Stimulated activated CD4-positive, alpha-beta T cell treated with anti-CD3 and anti-CD28 coated beads, TNF-alpha, amount 100 ng/mL, for 24 hours (primary cell): ENCODE results near the gene POLR2F.

Experiments used
- DNase-seq, 3 experiments: peaks; one replicate each; pipeline ENCODE4 v3.0.0-alpha.2; 2020; ENCODE audit warnings: low read depth in 3 of 3

Gene POLR2F

GRCh38 chr22:38006906-38007305 is 53.4 kb downstream of the POLR2F start:
- no peak for DNase-seq

DNA sequence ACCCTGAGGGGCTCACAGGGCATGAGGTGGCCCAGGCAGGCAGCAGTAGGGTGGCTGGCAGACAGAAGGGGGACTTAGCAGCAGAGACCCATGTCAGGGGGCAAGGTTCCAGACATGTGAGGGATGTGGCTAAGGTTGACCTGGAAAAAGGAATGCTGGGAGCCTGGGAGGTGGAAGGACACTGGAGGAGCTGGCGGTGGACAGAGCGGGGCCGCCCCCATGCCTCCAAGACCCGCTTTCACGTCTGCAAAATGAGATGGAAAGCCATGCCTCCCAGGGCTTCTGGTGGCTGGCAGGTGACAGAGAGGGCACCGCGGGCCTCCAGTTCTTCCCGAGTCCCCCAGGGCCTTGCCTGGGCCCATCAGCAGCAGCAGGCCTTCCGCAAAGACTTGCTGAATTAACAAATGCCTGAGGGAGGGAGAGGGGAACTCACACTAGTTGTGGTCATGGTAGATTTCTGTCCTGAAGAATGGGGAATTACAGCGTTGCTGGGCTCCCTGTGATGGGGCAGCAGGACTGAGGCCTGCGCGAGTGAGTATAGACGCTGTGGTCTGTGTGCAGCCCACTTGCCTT is 53.9 kb downstream of the POLR2F start:
- DNase-seq = no peak

- DNase-seq = no peak
Measured at GRCh38 chr22:38009000-38009806, 55.7 kb downstream of the POLR2F start.

DNA sequence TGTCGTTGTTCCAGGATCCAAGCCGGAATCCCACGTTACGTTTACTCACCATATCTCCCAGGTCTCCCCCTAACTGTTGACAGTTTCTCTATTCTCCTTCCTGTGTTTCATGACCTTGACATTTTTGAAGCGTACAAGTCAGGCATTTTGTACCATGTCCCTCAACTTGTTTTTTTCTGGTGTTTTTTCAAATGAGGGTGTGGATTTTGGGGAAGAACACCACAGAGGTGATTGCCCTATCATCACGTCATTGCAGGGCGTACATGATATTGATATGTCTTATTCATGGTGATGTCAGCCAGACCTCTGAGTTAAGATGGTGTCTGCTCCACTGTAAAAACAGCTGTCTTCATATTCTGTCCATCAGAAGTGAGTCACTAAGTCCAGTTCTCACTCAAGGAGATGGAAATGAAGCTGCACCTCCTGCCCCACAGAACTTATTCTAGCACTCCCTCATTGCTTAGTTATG is 59.1 kb downstream of the POLR2F start:
- no peak for DNase-seq

DNA sequence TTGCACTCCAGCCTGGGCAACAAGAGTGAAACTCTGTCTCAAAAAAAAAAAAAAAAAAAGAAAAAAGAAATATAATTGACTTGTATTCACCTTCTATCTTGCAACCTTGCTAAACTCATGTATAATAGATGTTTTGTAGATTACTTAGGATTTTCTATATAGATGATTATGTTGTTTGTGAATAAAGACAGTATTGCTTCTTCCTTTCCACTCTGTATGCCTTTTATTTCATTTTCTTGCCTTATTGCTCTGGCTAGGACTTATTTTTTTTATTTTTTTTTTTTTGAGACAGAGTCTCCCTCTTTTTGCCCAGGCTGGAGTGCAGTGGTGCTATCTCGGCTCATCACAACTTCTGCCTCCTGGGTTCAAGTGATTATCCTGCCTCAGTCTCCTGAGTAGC is 60.6 kb downstream of the POLR2F start:
- no peak for DNase-seq

GRCh38 chr22:38016182-38017151 is 63.0 kb downstream of the POLR2F start:
- no peak for DNase-seq

GRCh38 chr22:38017272-38017920 is 63.9 kb downstream of the POLR2F start:
- DNase-seq = no peak

GRCh38 chr22:38017939-38018885 is 64.7 kb downstream of the POLR2F start:
- DNase-seq = no peak
